ENCODE results near the gene SPEF1.

The SPEF1 gene

GRCh38 chr20:3755269-3755668 is 26.0 kb downstream of the SPEF1 start:
- H3K4me2 ChIP-seq = no peak overlapping the region
- peak overlapping the region in 6 of 11 experiments; percentile 25 to 75 (median 48); a peak in 7 of 22 replicates for H3K27ac ChIP-seq
- H3K9me3 ChIP-seq (replicated peaks in 1 of 11) = no peaks in the 10 kb centered on the region
- peaks cover 76 to 99% (median 82%) of the 10 kb centered on the region in 11 experiments for H3K36me3 ChIP-seq
- peak overlapping the region in 1 of 11 experiments; percentile 12; a peak in 2 of 22 replicates for H3K9ac ChIP-seq
- H3K4me3 ChIP-seq = no peak overlapping the region
- no peaks in the 10 kb centered on the region for H3K27me3 ChIP-seq
- TF ChIP-seq Cebpa-rat (IDR thresholded peaks at IDR 0.05) = no peak
- H4K20me1 ChIP-seq = peaks cover 13 to 92% (median 84%) of the 10 kb centered on the region in 11 experiments; a peak in 21 of 22 replicates
- peaks cover 29 to 78% (median 60%) of the 10 kb centered on the region in 10 experiments for H3K4me1 ChIP-seq

GRCh38 chr20:3754276-3754630 is 27.0 kb downstream of the SPEF1 start:
- no peaks in the 10 kb centered on the region for H3K9me3 ChIP-seq (replicated peaks in 1 of 11)
- TF ChIP-seq Cebpa-rat (IDR thresholded peaks at IDR 0.05) = no peak
- H3K4me2 ChIP-seq = no peak overlapping the region
- H3K4me3 ChIP-seq = no peak overlapping the region
- H3K27ac ChIP-seq = peak overlapping the region in 2 of 11 experiments; percentile 3 to 15; a peak in 1 of 22 replicates
- peak overlapping the region in 2 of 11 experiments; percentile 1 to 8; a peak in 3 of 22 replicates for H3K9ac ChIP-seq
- H3K4me1 ChIP-seq = peaks cover 21 to 68% (median 50%) of the 10 kb centered on the region in 10 experiments
- H3K36me3 ChIP-seq = peaks cover 67 to 90% (median 74%) of the 10 kb centered on the region in 11 experiments
- peaks cover 3 to 91% (median 74%) of the 10 kb centered on the region in 11 experiments; a peak in 21 of 22 replicates for H4K20me1 ChIP-seq
- H3K27me3 ChIP-seq = no peaks in the 10 kb centered on the region

GRCh38 chr20:3753501-3754275 is 27.6 kb downstream of the SPEF1 start:
- Histone ChIP-seq H3K4me1 (peaks cover 21 to 62% (median 44%) of the 10 kb centered on the region in 10 experiments), H3K4me2 (peak overlapping the region in 5 of 11 experiments; percentile 8 to 90 (median 79); a peak in 2 of 22 replicates), H3K9me3 (replicated peaks in 1 of 11) (no peaks in the 10 kb centered on the region), H3K9ac (peak overlapping the region in 4 of 11 experiments; percentile 8 to 38 (median 14); a peak in 5 of 22 replicates), H3K27me3 (no peaks in the 10 kb centered on the region), H3K27ac (peak overlapping the region in 2 of 11 experiments; percentile 15 to 16; a peak in 3 of 22 replicates), H4K20me1 (peaks cover 0 to 89% (median 71%) of the 10 kb centered on the region in 11 experiments; a peak in 19 of 22 replicates), H3K4me3 (no peak overlapping the region), H3K36me3 (peaks cover 62 to 84% (median 69%) of the 10 kb centered on the region in 11 experiments)
- no peak for TF ChIP-seq Cebpa-rat (IDR thresholded peaks at IDR 0.05)

- Histone ChIP-seq H4K20me1 (peaks cover 0 to 94% (median 71%) of the 10 kb centered on the region in 11 experiments; a peak in 19 of 22 replicates), H3K27ac (peak overlapping the region in 1 of 11 experiments; percentile 29; a peak in 2 of 22 replicates), H3K9me3 (replicated peaks in 1 of 11) (no peaks in the 10 kb centered on the region), H3K27me3 (no peaks in the 10 kb centered on the region), H3K36me3 (peaks cover 56 to 78% (median 63%) of the 10 kb centered on the region in 11 experiments), H3K4me3 (peak overlapping the region in 2 of 10 experiments; percentile 43 to 54; a peak in 1 of 20 replicates), H3K9ac (peak overlapping the region in 6 of 11 experiments; percentile 8 to 54 (median 17); a peak in 5 of 22 replicates), H3K4me2 (peak overlapping the region; percentile 62 to 90 (median 79); a peak in 21 of 22 replicates), H3K4me1 (peaks cover 21 to 56% (median 38%) of the 10 kb centered on the region in 10 experiments)
- TF ChIP-seq Cebpa-rat (IDR thresholded peaks at IDR 0.05) = no peak
Observed at GRCh38 chr20:3753098-3753497, 28.1 kb downstream of the SPEF1 start.

GRCh38 chr20:3752386-3752759 is 28.9 kb downstream of the SPEF1 start:
- no peaks in the 10 kb centered on the region for H3K27me3 ChIP-seq
- TF ChIP-seq Cebpa-rat (IDR thresholded peaks at IDR 0.05) = no peak
- peaks cover 49 to 71% (median 56%) of the 10 kb centered on the region in 11 experiments for H3K36me3 ChIP-seq
- H3K4me2 ChIP-seq = peak overlapping the region; percentile 62 to 90 (median 79)
- peak overlapping the region in 5 of 11 experiments; percentile 22 to 44 (median 35); a peak in 8 of 22 replicates for H3K27ac ChIP-seq
- H3K4me3 ChIP-seq = peak overlapping the region; percentile 43 to 60 (median 52); a peak in 18 of 20 replicates
- H3K9me3 ChIP-seq (replicated peaks in 1 of 11) = no peaks in the 10 kb centered on the region
- H3K9ac ChIP-seq = peak overlapping the region in 10 of 11 experiments; percentile 15 to 66 (median 56); a peak in 16 of 22 replicates
- peaks cover 0 to 95% (median 66%) of the 10 kb centered on the region in 11 experiments; a peak in 19 of 22 replicates for H4K20me1 ChIP-seq
- peaks cover 17 to 49% (median 32%) of the 10 kb centered on the region in 10 experiments for H3K4me1 ChIP-seq

- peak overlapping the region; percentile 16 to 66 (median 54); a peak in 18 of 22 replicates for H3K9ac ChIP-seq
- peak overlapping the region in 6 of 11 experiments; percentile 10 to 44 (median 28); a peak in 5 of 22 replicates for H3K27ac ChIP-seq
Observed at GRCh38 chr20:3751675-3752385, 29.4 kb downstream of the SPEF1 start.

GRCh38 chr20:3751305-3751674 is 30.0 kb downstream of the SPEF1 start:
- no peak for TF ChIP-seq Cebpa-rat (IDR thresholded peaks at IDR 0.05)
- peak overlapping the region; percentile 62 to 90 (median 79) for H3K4me2 ChIP-seq
- no peak overlapping the region; a peak in 1 of 22 replicates for H3K27ac ChIP-seq
- peaks cover 0 to 89% (median 63%) of the 10 kb centered on the region in 11 experiments; a peak in 19 of 22 replicates for H4K20me1 ChIP-seq
- H3K9me3 ChIP-seq (replicated peaks in 1 of 11) = no peaks in the 10 kb centered on the region
- peak overlapping the region in 7 of 11 experiments; percentile 16 to 66 (median 56); a peak in 7 of 22 replicates for H3K9ac ChIP-seq
- peaks cover 38 to 60% (median 45%) of the 10 kb centered on the region in 11 experiments for H3K36me3 ChIP-seq
- H3K27me3 ChIP-seq = no peaks in the 10 kb centered on the region
- H3K4me3 ChIP-seq = peak overlapping the region; percentile 43 to 60 (median 52); a peak in 19 of 20 replicates
- peaks cover 15 to 38% (median 22%) of the 10 kb centered on the region in 10 experiments for H3K4me1 ChIP-seq

More at GRCh38 chr20:3751675-3752385, 29.4 kb downstream of the SPEF1 start:
- peak overlapping the region; percentile 62 to 90 (median 79) for H3K4me2 ChIP-seq
- H3K4me3 ChIP-seq = peak overlapping the region; percentile 43 to 60 (median 52)
- peaks cover 43 to 65% (median 51%) of the 10 kb centered on the region in 11 experiments for H3K36me3 ChIP-seq
- peaks cover 15 to 43% (median 27%) of the 10 kb centered on the region in 10 experiments for H3K4me1 ChIP-seq
- H4K20me1 ChIP-seq = peaks cover 0 to 90% (median 66%) of the 10 kb centered on the region in 11 experiments; a peak in 19 of 22 replicates
- no peaks in the 10 kb centered on the region for H3K9me3 ChIP-seq (replicated peaks in 1 of 11)
- no peaks in the 10 kb centered on the region for H3K27me3 ChIP-seq
- no peak for TF ChIP-seq Cebpa-rat (IDR thresholded peaks at IDR 0.05)

Measured in BLaER1 treated with 17β-estradiol and CSF1 and Interleukin-3, amounts not matched to agents 10 nM and 100 nM (cell line).